ENCODE data around the gene CLDN15.
"Not testable (repeated sequence)": the region's sequence is repeated elsewhere in the genome, so short reads cannot be mapped to it uniquely, and the experiment has no call there.

CLDN15 gene

DNA sequence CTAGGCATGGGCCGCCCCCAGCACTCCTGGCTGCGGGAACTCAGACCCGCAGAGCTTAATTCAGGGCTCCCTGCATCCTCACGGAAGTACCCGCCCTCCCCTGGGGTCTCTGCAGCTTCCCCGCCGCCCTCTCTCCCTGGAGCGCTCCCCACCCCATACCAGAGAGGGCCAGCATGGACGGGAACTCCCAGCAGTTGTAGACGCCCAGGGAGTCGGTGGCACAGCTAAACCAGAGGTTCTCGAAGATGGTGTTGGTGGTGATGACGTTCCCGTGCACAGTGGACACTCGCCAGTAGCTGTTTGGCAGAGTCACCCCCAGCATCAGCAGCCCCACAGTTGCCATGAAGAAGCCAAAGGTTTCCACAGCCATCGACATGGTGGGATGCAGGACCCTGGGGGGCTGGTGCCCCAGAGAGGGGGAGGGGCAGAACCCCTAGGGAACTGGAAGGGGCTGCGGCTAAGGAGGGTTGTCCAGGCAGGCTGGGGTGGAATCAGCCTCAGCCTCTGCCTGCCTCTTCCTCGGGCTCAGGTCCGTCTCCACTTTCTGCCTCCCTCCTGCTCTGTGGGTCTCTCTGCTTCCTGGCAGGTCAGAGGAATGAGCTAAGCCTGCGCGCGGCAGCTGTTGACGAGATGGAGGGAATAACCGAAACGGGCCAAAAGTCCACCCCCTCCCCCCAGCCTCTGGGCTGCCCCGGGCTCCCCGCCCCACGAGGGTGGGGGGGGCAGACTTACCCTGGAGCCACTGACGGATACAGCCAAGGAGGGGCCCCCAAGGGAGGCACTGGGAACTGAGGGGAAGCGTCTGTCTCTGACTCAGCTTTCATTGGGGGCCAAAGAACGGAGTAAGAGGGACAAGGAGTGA, at the start of gene CLDN15:
TSS of gene CLDN15 (minus strand) at position 597 of the 862 bp plus-strand sequence. CDS start at position 376, 221 bp downstream.
- no peak for DNase-seq (ENCODE audit: low read depth in 2 of 2)

DNA sequence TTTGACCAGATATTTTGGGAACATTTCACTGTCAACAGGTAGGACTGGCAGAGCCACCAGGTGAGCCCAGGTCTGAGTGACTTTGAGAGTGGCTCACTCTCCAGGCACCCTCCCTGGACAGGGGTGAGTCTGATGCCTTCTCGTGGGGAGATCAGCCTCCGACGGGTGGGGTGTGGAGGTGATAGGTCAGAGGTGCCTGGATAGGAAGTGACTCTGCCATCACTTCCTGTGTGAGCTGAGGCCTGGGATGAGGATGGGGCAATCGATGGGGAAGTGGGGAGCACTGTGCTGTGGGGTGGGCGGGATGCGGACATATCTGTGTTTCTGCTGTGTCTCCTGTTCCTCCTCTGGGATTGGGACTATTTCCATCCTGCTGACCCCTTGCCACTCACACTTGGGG, 49.4 kb upstream of the CLDN15 start:
- DNase-seq (ENCODE audit: low read depth in 2 of 2): no peak

DNA sequence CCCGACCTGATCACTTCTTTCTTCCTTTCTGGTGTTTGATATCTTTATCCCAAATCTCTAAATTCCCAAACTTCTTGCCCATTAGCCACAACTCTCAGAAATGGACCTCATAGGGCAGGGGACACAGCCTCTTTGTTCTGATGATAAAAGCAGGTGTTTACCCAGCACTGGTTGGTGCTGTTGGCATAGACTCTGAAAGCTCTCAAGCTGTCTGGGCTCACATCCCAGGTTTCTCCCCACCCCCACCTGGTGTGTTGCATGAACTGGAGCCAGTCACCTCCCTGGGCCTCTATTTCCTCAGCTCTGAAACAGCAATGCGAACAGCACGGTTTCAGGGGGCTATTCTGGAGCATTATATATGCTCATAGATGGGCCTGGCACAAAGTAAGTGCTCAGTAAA, 48.3 kb upstream of the CLDN15 start:
- not testable (repeated sequence) for DNase-seq (ENCODE audit: low read depth in 2 of 2)

- DNase-seq (ENCODE audit: low read depth in 2 of 2): no peak
These were observed 47.6 kb upstream of the CLDN15 start for GRCh38 chr7:101285171-101285570.

DNA sequence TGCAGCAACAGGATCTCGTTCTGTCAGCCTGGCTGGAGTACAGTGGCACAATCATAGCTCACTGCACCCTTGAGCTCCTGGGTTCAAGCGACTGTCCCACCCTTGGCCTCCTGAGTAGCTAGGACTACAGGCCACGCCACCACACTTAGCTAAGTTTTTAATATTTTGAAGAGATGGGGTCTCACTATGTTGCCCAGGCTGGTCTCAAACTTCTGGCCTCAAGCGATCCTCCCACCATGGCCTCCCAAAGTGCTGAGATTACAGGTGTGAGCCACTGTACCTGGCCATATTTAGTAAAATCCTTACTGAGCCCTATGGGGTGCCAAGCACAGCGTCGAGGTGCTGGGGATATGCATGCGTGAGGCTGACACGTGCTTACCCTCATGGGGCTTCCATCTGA, 43.3 kb upstream of the CLDN15 start:
- not testable (repeated sequence) for DNase-seq (ENCODE audit: low read depth in 2 of 2)

DNA sequence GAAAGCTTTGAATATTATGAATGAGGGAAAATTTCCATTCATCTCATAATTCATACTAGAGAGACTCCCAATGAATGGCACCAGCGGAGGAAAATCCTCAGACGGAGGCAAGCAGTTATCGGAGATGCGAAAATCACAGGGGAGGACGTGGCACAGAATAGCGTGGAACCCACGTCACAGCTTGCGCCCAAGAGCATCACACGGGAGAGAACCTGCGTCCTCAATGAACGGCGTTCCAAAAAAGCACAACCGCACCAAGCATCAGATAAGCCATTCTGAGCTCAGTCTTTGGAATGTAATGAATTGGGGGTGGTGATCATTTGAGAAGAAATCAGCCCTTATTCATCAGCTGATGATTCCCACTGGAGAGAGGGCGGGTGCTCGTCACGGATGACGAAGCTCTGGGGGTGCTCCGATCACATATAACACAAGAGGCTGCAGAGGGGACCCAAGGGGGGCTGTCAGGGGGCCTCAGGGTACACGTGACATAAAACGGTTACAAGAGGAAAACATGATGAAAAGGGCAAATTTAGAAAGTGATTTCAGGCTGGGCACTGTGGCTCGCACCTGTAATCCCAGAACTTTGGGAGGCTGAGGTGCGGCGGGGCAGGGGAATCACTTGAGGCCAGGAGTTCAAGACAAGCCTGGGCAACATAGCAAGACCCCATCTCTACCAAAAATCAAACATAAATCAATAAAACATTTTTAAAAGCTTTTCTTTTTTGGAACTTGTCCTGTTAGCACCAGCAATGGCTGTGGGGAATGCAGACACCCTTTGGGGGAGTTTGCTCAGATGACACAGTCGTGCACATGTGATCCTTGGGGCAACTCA, 41.1 kb upstream of the CLDN15 start:
- DNase-seq (ENCODE audit: low read depth in 2 of 2): no peak

DNA sequence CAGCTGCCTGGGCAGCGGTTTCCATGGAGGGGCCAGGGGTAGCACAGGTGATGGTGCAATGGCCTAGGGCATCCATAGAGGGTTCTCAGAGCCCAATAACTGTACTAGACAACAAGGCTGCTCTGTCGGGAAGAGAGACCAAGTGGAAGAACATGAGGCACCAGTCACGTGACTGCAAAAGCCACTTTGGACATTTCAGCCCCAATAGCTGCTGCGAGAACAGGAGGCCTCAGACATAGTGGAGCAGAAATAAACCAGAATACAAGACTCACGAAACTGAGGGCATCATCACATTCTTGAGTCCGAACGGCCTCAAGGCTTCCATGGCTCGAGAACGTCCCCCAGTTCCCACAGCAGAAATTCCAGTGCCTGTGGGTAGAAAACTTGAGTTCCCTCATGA, 39.6 kb upstream of the CLDN15 start:
- DNase-seq (ENCODE audit: low read depth in 2 of 2): no peak

- no peak for DNase-seq (ENCODE audit: low read depth in 2 of 2)
These were observed 35.6 kb upstream of the CLDN15 start for GRCh38 chr7:101273206-101273605.

GRCh38 chr7:101271021-101271420, 33.4 kb upstream of the CLDN15 start:
- DNase-seq (ENCODE audit: low read depth in 2 of 2): no peak

GRCh38 chr7:101269664-101270063, 32.1 kb upstream of the CLDN15 start:
- DNase-seq (ENCODE audit: low read depth in 2 of 2): no peak

DNA sequence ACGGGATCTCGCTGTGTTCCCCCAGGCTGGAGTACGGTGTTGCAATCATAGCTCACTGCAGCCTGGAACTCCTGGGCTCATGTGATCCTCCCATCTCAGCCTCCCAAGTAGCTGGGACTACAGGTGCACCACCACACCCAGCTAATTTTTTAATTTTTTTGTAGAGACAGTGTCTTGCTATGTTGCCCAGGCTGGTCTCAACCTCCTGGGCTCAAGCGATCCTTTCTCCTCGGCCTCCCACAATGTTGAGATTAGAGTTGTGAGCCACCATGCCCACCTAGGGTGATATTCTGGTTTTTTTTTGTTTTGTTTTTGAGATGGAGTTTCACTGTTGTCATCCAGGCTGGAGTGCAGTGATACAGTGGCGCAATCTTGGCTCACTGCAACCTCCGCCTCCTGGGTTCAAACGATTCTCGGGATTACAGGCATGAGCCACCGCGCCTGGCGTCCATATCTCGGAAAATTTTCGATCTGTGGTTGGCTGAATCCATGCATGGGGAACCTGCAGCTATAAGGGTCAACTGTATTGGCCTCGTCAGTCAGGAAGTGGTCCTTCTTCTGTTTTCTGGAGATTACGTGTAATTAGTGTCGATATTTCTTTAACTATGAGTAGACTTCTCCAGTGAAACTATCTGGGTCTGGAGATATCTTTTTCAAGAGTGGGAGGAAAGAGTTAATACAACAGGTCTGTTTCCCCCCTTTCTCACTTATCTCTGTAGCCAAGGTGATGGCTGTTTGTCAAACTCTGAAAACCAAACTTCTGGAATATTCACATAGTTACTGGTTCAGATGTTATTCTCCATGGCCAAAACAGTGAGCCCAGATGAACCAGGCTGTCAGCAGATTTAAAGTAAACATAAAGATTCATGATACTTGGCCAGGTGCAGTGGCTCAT, 28.3 kb upstream of the CLDN15 start:
- DNase-seq (ENCODE audit: low read depth in 2 of 2): no peak

DNA sequence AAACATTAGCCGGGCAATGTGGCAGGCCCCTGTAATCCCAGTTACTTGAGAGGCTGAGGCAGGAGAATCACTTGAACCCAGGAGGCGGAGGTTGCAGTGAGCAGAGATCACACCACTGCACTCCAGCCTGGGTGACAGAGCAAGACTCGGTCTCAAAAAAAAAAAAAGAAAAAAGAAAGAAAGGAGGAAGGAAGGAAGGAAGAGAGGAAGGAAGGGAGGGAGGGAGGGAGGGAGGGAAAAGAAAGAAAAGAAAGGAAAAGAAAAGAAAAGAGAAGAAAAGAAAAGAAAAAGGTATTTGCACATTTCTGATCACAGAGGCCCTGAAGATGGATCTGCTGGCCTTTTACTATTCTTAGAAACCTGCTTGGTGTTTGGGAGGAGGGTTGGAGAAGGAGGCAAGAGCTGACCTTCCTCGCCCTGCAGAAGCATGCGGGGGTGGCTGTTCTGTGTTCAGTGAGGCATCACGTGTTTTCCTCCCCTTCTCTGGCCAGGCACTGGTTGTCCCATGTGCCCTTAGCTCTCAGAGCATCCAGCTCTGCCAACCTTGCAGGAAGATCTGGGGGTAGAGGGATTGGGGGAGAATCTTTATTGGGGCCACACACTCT, 26.6 kb upstream of the CLDN15 start:
- DNase-seq (ENCODE audit: low read depth in 2 of 2): not testable (repeated sequence)

- DNase-seq (ENCODE audit: low read depth in 2 of 2): no peak
These were observed 20.7 kb upstream of the CLDN15 start for GRCh38 chr7:101258243-101258731.

DNA sequence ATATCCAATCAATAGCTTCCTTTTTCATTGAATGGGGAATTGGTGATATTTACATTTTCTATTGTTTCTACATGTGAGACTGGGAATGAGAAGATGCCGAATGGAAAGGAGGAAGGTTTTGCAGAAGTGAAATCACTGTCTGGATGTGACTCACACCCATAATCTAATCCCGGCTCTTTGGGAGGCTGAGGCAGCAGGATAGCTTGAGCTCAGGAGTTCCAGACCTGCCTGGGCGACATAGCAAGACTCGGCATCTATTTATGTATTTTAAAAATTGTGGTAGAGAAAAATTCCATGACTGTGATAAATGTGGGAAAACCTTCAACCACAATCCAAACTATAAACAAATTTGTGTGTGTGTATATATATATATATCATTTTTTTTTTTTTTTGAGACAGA, 18.2 kb upstream of the CLDN15 start:
- no peak for DNase-seq (ENCODE audit: low read depth in 2 of 2)

DNA sequence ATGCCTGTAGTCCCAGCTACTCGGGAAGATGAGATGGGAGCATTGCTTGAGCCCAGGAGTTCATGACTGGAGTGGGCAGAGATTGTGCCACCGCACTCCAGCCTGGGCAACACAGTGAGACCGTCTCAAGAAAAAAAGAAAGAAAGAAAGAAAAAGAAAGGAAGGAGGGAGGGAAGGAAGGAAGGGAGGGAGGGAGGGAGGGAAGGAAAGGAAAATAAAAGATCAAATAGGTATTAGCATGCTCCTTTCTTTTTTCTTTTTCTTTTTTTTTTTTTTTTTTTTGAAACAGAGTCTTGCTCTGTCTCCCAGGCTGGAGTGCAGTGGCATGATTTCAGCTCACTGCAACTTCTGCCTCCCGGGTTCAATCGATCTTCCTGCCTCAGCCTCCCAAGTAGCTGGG, 15.6 kb upstream of the CLDN15 start:
- DNase-seq (ENCODE audit: low read depth in 2 of 2): not testable (repeated sequence)

DNA sequence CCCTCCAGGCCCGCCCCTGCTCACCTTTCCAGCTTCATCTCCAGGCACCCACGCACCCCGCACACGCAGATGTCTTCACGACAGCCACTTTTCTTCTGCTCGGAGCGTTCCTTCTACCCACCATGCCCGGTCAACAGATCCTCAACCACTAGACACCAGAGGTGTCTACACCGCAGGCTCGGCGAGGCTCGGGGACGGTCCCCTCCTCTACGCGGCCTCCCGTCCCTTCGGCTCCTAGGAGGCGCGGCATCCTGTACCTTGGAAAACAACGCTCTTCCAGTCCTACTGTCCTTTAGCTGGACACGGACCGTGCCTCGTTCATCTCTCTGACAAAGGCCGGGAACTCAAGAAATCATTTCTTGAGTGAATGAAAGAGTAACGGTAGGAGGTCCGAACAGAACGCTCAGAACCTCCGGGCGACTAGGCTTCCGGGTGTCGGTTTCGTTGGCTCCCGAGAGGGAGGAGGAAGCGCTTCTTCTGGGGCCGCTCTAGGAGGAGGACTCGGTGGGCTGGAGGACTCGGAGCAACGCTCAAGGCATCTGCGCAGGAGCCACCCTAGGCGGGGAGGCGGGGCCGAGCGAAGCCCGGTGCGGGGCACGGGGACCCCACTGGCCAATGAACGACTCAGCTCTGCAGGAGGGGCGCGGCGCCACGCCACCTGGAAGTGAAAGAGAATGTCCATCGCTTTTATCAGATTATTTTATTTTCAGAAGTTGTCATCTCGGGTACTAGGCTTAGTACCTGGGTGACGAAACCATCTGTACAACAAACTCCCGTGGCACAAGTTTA, 14.5 kb upstream of the CLDN15 start:
- DNase-seq (ENCODE audit: low read depth in 2 of 2): peak; percentile 98 to 99

DNA sequence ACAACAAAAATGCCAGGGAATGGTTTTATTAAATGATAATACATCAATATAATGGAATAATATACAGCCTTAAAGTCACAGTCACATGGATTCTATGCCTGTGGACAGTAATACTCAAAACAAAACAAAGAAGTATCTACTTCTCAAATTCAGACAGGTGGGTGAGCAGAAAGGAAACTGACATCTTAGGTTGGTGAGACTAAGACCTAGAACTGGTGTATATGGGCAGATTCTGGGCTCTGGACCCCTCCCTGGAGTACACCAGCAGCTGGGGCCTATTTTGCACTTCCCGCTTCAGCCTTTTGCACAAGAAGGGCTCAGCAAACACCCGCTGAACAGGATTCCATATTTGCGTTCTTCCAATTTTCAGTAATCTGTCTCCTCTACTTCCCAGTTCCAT, 12.7 kb upstream of the CLDN15 start:
- no peak for DNase-seq (ENCODE audit: low read depth in 2 of 2)

DNA sequence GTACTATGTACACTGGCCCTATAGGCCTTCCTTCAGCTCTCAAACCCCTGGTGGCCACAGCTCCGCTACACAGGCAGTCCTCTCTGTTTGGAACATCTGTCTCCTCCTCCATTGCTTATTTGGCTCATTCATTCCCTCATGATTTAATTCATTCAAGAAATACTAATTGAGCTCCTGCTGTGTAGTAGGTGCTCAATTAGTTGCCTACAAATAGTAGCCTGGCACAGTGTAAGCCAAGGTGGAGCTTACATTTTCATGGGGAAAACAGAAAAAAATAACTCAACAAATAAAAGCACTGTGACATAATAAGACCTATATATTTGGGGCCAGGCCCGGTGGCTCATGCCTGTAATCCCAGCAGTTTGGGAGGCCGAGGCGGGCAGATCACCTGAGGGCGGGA, 10.7 kb upstream of the CLDN15 start:
- no peak for DNase-seq (ENCODE audit: low read depth in 2 of 2)

GRCh38 chr7:101245147-101245668, 7.6 kb upstream of the CLDN15 start:
- DNase-seq (ENCODE audit: low read depth in 2 of 2): no peak
